Posterior vena cava (tissue), 2 donors: ENCODE measurements around the gene ICE2. TPM values are rescaled to one million over a fixed set of nuclear protein-coding genes. Genes with fewer than 3 reads are reported as not detected.

Experiments
- total RNA-seq, 2 donors: library from RNA; stranded (reverse); fragmentation: NEBNext Ultra II Directional; extraction: Animal tissue kit (Norgen Biotek cat#: 25700); gene quantifications; one replicate each; pipeline ENCODE4 v1.2.1, GENCODE V29; 2021
- donor health status: DM: yes; HTN: yes; CAD: no.
- donor health status: DM: yes; HTN: yes; CAD: no.

ICE2 gene
- total RNA-seq, 2 donors from 2014 or later, result 42.6 to 43.6 TPM

Other genes with a start within 250 kb of the ICE2 start
- 1,000 to 10,000 TPM in 1 of 2 donors, 100 to 1,000 TPM in 1; 815 to 1,045 TPM for gene ANXA2, start 81.2 kb downstream of the ICE2 start, total RNA-seq